NCI-H1417 treated with DMSO at 0.1 percent for 48 hours (cell line): Measurements from ENCODE around the gene MATN3.

Source experiments
- DNase-seq: peaks from one replicate; lab custom pipeline; 2025; lab: John Stamatoyannopoulos, UW

Gene MATN3

GRCh38 chr2:20035955-20036666, 23.6 kb upstream of the MATN3 start:
- no peak for DNase-seq

GRCh38 chr2:20034821-20035220, 22.4 kb upstream of the MATN3 start:
- no peak for DNase-seq

GRCh38 chr2:20034218-20034617, 21.8 kb upstream of the MATN3 start:
- DNase-seq, result no peak

- no peak for DNase-seq
Observed at GRCh38 chr2:20033322-20033721, 20.9 kb upstream of the MATN3 start.

- no peak for DNase-seq
Observed at GRCh38 chr2:20030224-20030623, 17.8 kb upstream of the MATN3 start.

- DNase-seq, result no peak
Observed at GRCh38 chr2:20027705-20028434, 15.4 kb upstream of the MATN3 start.

GRCh38 chr2:20027260-20027677, 14.8 kb upstream of the MATN3 start:
- no peak for DNase-seq

- no peak for DNase-seq
Observed at GRCh38 chr2:20025065-20025786, 12.8 kb upstream of the MATN3 start.

GRCh38 chr2:20023688-20024087, 11.2 kb upstream of the MATN3 start:
- no peak for DNase-seq

GRCh38 chr2:20021405-20022009, 9.0 kb upstream of the MATN3 start:
- DNase-seq, result no peak

GRCh38 chr2:20019747-20020146, 7.3 kb upstream of the MATN3 start:
- no peak for DNase-seq

GRCh38 chr2:20018601-20019152, 6.2 kb upstream of the MATN3 start:
- no peak for DNase-seq

GRCh38 chr2:20016346-20016745, 3.9 kb upstream of the MATN3 start:
- no peak for DNase-seq

- DNase-seq, result no peak
Observed at GRCh38 chr2:20015482-20016083, 3.1 kb upstream of the MATN3 start.

- DNase-seq, result no peak
Observed at GRCh38 chr2:20013126-20013849, 820 bp upstream of the MATN3 start.

GRCh38 chr2:20012032-20012281, 511 bp downstream of the MATN3 start:
- no peak for DNase-seq

- no peak for DNase-seq
Observed at GRCh38 chr2:20011276-20012031, 1.0 kb downstream of the MATN3 start.

- no peak for DNase-seq
Observed at GRCh38 chr2:20008703-20009102, 3.8 kb downstream of the MATN3 start.

- no peak for DNase-seq
Observed at GRCh38 chr2:20005891-20006470, 6.5 kb downstream of the MATN3 start.

GRCh38 chr2:20005067-20005627, 7.3 kb downstream of the MATN3 start:
- DNase-seq, result no peak
